HepG2 (cell line): ENCODE data around the gene ADAMTSL3. TPM values are rescaled to one million over a fixed set of nuclear protein-coding genes. Genes with fewer than 3 reads are reported as not detected.

Source experiments
- ATAC-seq: fragments of 200-7000 bp; cut with Tn5 transposase; 3 replicates; pipeline ENCODE4 v1.9.1; 2020; ENCODE audit warnings: mild to moderate bottlenecking, moderate library complexity
- BruUV-seq: library from RNA; stranded (reverse); fragments of 400-500 nt; replicated peaks from 2 replicates; lab custom pipeline; 2021; lab: Mats Ljungman, UMichigan
- CTCF ChIA-PET: fragments of 300-600 bp; formaldehyde crosslinking; extraction: SDS; loops from one replicate; lab custom pipeline; 2021; ENCODE audit warnings: low total read pairs, inconsistent platforms, low intra/inter-chr PET ratio; lab: Yijun Ruan, JAX
- POLR2A ChIA-PET: fragments of 350-600 bp; sonication (Branson Sonifier 250); formaldehyde crosslinking; loops from one replicate; lab custom pipeline; 2020; ENCODE audit warnings: antibody characterized with exemption, inconsistent platforms; lab: Yijun Ruan, JAX
- DNase-seq: peaks from one replicate; pipeline ENCODE4 v3.0.0-alpha.2; 2015; ENCODE audit warnings: low spot score
- FAIRE-seq: peaks from 3 replicates; lab custom pipeline; 2011; peaks lifted over from hg19 to GRCh38; lab: Jason Lieb, UNC
- H2AFZ ChIP-seq: one replicate; pipeline ENCODE4 v1.6.1; 2011; ENCODE audit warnings: low read length, inconsistent platforms
- H3K27ac ChIP-seq: fragments of 300-600 bp; 3 replicates; pipeline ENCODE4 v1.8.0; 2011; ENCODE audit warnings: mixed run types, mild to moderate bottlenecking, mixed read lengths, low read length, inconsistent platforms; ENCODE audit not compliant: insufficient read depth; ENCODE audit errors: extremely low read length
- H3K27me3 ChIP-seq, 2 experiments: fragments of 200-600 bp in 1 of 2; 2 replicates in 1 of 2; 3 replicates in 1 of 2; pipeline versions ENCODE4 v1.6.0 to v1.8.0; 2011; ENCODE audit warnings: low read length in 2 of 2, mild to moderate bottlenecking in 2 of 2, moderate library complexity in 2 of 2, inconsistent platforms in 1 of 2; ENCODE audit not compliant: insufficient read depth in 2 of 2, control insufficient read depth in 1 of 2
- H3K36me3 ChIP-seq, 2 experiments: fragments of 200-600 bp in 1 of 2; replicated peaks in 1 of 2; 2 replicates in 1 of 2; 3 replicates in 1 of 2; pipeline versions ENCODE4 v1.5.1 to v1.8.0; 2011; ENCODE audit warnings: low read length in 2 of 2, inconsistent platforms in 1 of 2; ENCODE audit not compliant: insufficient read depth in 2 of 2, control insufficient read depth in 1 of 2
- H3K4me1 ChIP-seq: 2 replicates; pipeline ENCODE4 v1.5.1; 2012; ENCODE audit warnings: low read length, inconsistent platforms; ENCODE audit not compliant: insufficient read depth
- H3K4me2 ChIP-seq: 2 replicates; pipeline ENCODE4 v1.6.0; 2011; ENCODE audit warnings: low read depth, low read length, inconsistent platforms
- H3K4me3 ChIP-seq, 3 experiments: fragments of 200-600 bp in 1 of 3; sonication (generic), shearing (Covaris generic) in 1 of 3; replicated peaks in 1 of 3; 2 replicates each; pipeline ENCODE4 v1.5.1; 2011 to 2016; ENCODE audit warnings: low read length in 3 of 3, inconsistent platforms in 2 of 3, low read depth in 2 of 3, mild to moderate bottlenecking in 2 of 3, control low read depth in 1 of 3, mixed read lengths in 1 of 3; ENCODE audit not compliant: insufficient read depth in 1 of 3
- H3K79me2 ChIP-seq: one replicate; pipeline ENCODE4 v1.6.1; 2011; ENCODE audit warnings: low read length, inconsistent platforms; ENCODE audit not compliant: insufficient read depth
- H3K9ac ChIP-seq: 2 replicates; pipeline ENCODE4 v1.6.0; 2011; ENCODE audit warnings: mild to moderate bottlenecking, low read depth, low read length, inconsistent platforms; ENCODE audit not compliant: insufficient read depth
- H3K9me3 ChIP-seq: 2 replicates; pipeline ENCODE4 v1.5.1; 2012; ENCODE audit warnings: mild to moderate bottlenecking, low read length
- H4K20me1 ChIP-seq: 2 replicates; pipeline ENCODE4 v1.6.0; 2011; ENCODE audit warnings: inconsistent platforms, mild to moderate bottlenecking, low read length, moderate library complexity; ENCODE audit not compliant: insufficient read depth
- ATF7-NPFF ChIP-seq: sonication (generic); formaldehyde crosslinking; IDR thresholded peaks from 2 replicates; pipeline ENCODE4 v1.8.1; 2023; ENCODE audit warnings: mild to moderate bottlenecking, low read depth, missing genetic modification reagents, moderate library complexity
- BRCA1 ChIP-seq: sonication (generic); formaldehyde crosslinking; IDR thresholded peaks from 2 replicates; pipeline ENCODE4 v1.4.0; 2020; ENCODE audit warnings: missing genetic modification reagents
- GLMP ChIP-seq: sonication (generic); formaldehyde crosslinking; IDR thresholded peaks from 2 replicates; pipeline ENCODE4 v1.9.0; 2021; ENCODE audit warnings: missing genetic modification reagents, mild to moderate bottlenecking, borderline replicate concordance
- GRHL1 ChIP-seq: sonication (generic); formaldehyde crosslinking; conservative IDR thresholded peaks from 2 replicates; pipeline ENCODE4 v1.8.0; 2022; ENCODE audit warnings: missing genetic modification reagents
- HINFP ChIP-seq: sonication (generic); formaldehyde crosslinking; IDR thresholded peaks from 2 replicates; pipeline ENCODE4 v1.4.0; 2020; ENCODE audit warnings: low read depth, mild to moderate bottlenecking, missing genetic modification reagents
- MBNL3 ChIP-seq: fragments of 250-450 bp; sonication (Bioruptor Pico); conservative IDR thresholded peaks from 2 replicates; pipeline ENCODE4 v1.8.0; 2022; ENCODE audit warnings: mild to moderate bottlenecking, inconsistent platforms
- NR0B2 ChIP-seq: sonication (generic); formaldehyde crosslinking; IDR thresholded peaks from 2 replicates; pipeline ENCODE4 v1.4.0; 2020; ENCODE audit warnings: mild to moderate bottlenecking, missing genetic modification reagents
- NR2F1 ChIP-seq, 2 experiments: fragments of 450-650 bp in 1 of 2; formaldehyde crosslinking in 1 of 2; IDR thresholded peaks; 2 replicates each; pipeline versions ENCODE4 v1.5.0 to v1.6.1; 2016 to 2020; ENCODE audit warnings: mild to moderate bottlenecking in 1 of 2, missing compliant biosample characterization in 1 of 2, missing genetic modification reagents in 1 of 2, moderate library complexity in 1 of 2
- ZNF839 ChIP-seq: sonication (generic); formaldehyde crosslinking; IDR thresholded peaks from 2 replicates; pipeline ENCODE4 v1.4.0; 2020; ENCODE audit warnings: missing genetic modification reagents, mild to moderate bottlenecking, borderline replicate concordance
- WGBS: methylation state at CpG from one replicate; pipeline ENCODE4 v1.1.6; 2017; ENCODE audit warnings: low lambda C conversion rate; 5-methylcytosine and 5-hydroxymethylcytosine counted together
- in situ Hi-C: cut with HindIII; loops from 2 replicates; pipeline ENCODE4 v1.10.0; 2017; ENCODE audit warnings: low pct_unique_long_range_greater_than_20kb; ENCODE audit not compliant: extremely low pct_ligation_motif_present
- intact Hi-C: fragments of 100-400 bp; cut with micrococcal nuclease; formaldehyde crosslinking; loops from one replicate; pipeline ENCODE4 v1.10.0; 2022; ENCODE audit not compliant: unreplicated experiment
- polyA plus RNA-seq, 8 experiments: library from polyadenylated mRNA; depleted of rRNA in 3 of 8; stranded (reverse) in 7 of 8; unstranded in 1 of 8; fragments of >200 nt; fragmentation: Illumina TruSeq in 4 of 8; extraction: Trizol in 4 of 8; gene quantifications; 2 replicates each; pipeline versions ENCODE4 v1.2.1 to v1.2.3, GENCODE V29; 2011 to 2016; ENCODE audit warnings: low read depth in 4 of 8, missing spikeins in 1 of 8, mixed read lengths in 1 of 8; ENCODE audit not compliant: insufficient read depth in 1 of 8
- total RNA-seq, 5 experiments: library from RNA; depleted of rRNA; stranded (reverse); fragments of >200 nt; fragmentation: Illumina TruSeq; extraction: Trizol; gene quantifications; 2 replicates each; pipeline ENCODE4 v1.2.3, GENCODE V29; 2016; ENCODE audit warnings: low read depth in 1 of 5

ADAMTSL3 gene
- total and polyA plus RNA-seq, 2 of the 13 experiments (the other 11 are each of a cell fraction or from before 2014, with no cell fraction given): 0.04 to 0.09 TPM

GRCh38 chr15:83887961-83888360, 234.0 kb downstream of the ADAMTSL3 start:
- intact Hi-C loops: no loop called here
- CTCF ChIA-PET: no interaction called here
- no TSS peak for BruUV-seq
- H3K4me1 ChIP-seq: no peaks in the 10 kb centered on the region
- WGBS: 4% methylated on average over 2 of the region's 2 CpGs
- ATAC-seq: no peak
- H3K36me3 ChIP-seq: no peaks in the 10 kb centered on the region
- H3K79me2 ChIP-seq: no peaks in the 10 kb centered on the region
- no peak overlapping the region for H3K4me3 ChIP-seq
- no peak overlapping the region for H2AFZ ChIP-seq
- no peak for FAIRE-seq
- no peak for TF ChIP-seq NR0B2 (CRISPR knock-in tag)
- TF ChIP-seq HINFP: no peak
- no peak for TF ChIP-seq NR2F1 (CRISPR knock-in tag; IDR thresholded peaks at IDR 0.05)
- no peak for TF ChIP-seq MBNL3 (CRISPR knock-in tag)
- TF ChIP-seq ZNF839: no peak
- TF ChIP-seq GRHL1 (CRISPR knock-in tag): no peak
- TF ChIP-seq GLMP (CRISPR knock-in tag): no peak
- TF ChIP-seq BRCA1 (CRISPR knock-in tag): no peak
- no peak for TF ChIP-seq ATF7-NPFF
- TF ChIP-seq, all 625 proteins: peak for 0
- no peak overlapping the region for H3K9ac ChIP-seq
- in situ Hi-C loops: no loop called here
- POLR2A ChIA-PET: no interaction called here
- no peaks in the 10 kb centered on the region for H4K20me1 ChIP-seq
- H3K27ac ChIP-seq: no peak overlapping the region
- H3K9me3 ChIP-seq: no peaks in the 10 kb centered on the region
- H3K27me3 ChIP-seq: no peaks in the 10 kb centered on the region; a peak in 1 of 5 replicates
- no peak overlapping the region for H3K4me2 ChIP-seq
- DNase-seq: no peak
